Fibroblast of skin of left biceps (primary cell): ENCODE data around the gene PEX5L.

Experiments used
- DNase-seq, 2 experiments: peaks; one replicate each; pipeline ENCODE4 v3.0.0-alpha.2; 2013; ENCODE audit warnings: low read depth in 2 of 2

Gene PEX5L

GRCh38 chr3:179775416-179776122 is 261.2 kb downstream of the PEX5L start:
- no peak for DNase-seq

DNA sequence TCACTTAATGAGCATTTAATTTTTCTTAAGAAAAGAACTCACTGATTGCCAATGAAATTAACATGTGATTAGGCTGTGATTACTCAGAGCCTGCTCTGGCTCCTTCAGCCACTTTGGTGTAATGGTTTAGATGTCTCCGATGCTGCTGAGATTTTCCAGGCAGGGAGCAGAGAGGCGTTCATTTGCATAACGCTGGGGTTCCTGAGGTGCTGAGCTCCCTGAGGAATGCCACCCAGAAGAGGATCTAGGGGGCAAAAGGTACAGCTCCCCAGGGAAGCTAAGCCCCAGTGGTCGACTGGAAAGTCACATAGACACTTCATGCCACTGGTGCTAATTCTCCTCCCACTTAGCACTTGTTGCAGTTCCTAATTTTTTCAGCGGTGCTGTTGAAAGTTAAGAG is 264.4 kb downstream of the PEX5L start:
- DNase-seq, result no peak

DNA sequence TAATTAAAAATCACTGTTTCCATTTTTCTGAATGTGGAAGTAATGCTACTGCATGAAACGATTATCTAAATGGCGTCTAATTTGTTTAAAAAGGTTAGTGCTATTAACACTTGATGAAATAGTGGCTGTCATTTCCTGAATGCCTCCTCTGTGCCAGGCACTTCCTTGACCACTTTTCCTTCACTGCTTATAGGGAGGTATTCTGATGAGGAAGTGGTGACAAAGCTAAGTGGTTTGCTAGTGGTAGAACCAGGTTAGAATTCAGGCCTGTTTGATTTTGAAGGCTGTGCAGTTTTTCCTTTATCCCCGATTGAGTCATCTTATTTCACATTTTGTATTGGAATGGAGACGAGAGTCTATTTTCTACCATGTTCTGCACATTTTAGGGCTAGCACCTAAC is 264.9 kb downstream of the PEX5L start:
- DNase-seq, result no peak

- DNase-seq, result no peak
Observed at GRCh38 chr3:179769411-179770247, 267.1 kb downstream of the PEX5L start.

- peak; percentile 54 to 56 for DNase-seq
Observed at GRCh38 chr3:179768080-179768479, 268.7 kb downstream of the PEX5L start.

GRCh38 chr3:179766416-179767133 is 270.2 kb downstream of the PEX5L start:
- no peak for DNase-seq

DNA sequence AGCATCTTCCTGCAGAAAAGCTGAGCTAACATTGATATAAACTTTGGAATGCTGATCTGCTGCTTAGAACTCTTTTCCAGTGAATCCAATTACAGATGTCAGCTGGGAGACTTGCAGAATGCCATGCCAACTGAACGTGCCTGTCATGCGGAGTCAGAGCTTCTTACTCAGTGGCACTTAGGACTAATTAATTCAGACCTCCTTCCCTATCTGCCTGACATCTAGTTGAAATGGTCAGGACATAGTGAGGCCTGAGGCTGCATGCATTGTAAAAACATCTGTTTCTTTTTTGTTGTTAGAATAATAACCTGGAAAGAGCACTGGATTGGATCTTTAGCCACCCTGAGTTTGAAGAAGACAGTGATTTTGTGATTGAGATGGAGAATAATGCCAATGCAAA is 271.3 kb downstream of the PEX5L start:
- no peak for DNase-seq

- DNase-seq, result peak in 1 of 2 experiments; percentile 3
Observed at GRCh38 chr3:179760944-179761343, 275.8 kb downstream of the PEX5L start.

- no peak for DNase-seq
Observed at GRCh38 chr3:179750720-179751328, 285.9 kb downstream of the PEX5L start.

GRCh38 chr3:179745716-179746115 is 291.0 kb downstream of the PEX5L start:
- no peak for DNase-seq

GRCh38 chr3:179745079-179745478 is 291.7 kb downstream of the PEX5L start:
- DNase-seq, result no peak
